Central memory CD8-positive, alpha-beta T cell (primary cell): Measurements from ENCODE around the gene DOHH.
A peak's percentile ranks its signal among the peaks of the same experiment; 100 is the strongest.
"Not testable (repeated sequence)": the region's sequence is repeated elsewhere in the genome, so short reads cannot be mapped to it uniquely, and the experiment has no call there.

ENCODE experiments used
- ATAC-seq: fragments of 150-1000 bp; cut with Tn5 transposase; replicated peaks from 2 replicates; pipeline ENCODE4 v1.10.0; 2022; ENCODE audit warnings: mild to moderate bottlenecking, moderate FRiP score, moderate number of reproducible peaks; ENCODE audit not compliant: poor library complexity, severe bottlenecking; ENCODE audit errors: extremely low read depth
- DNase-seq, 2 donors: peaks; one replicate each; pipeline ENCODE4 v3.0.0; 2021; ENCODE audit warnings: low spot score in 2 of 2
- H3K27ac Mint-ChIP-seq: one replicate; pipeline ENCODE4 v1.8.0; 2022; ENCODE audit warnings: low read depth, mild to moderate bottlenecking, moderate library complexity, mixed read lengths
- H3K27me3 Mint-ChIP-seq: one replicate; pipeline ENCODE4 v1.8.0; 2022; ENCODE audit warnings: mixed read lengths
- H3K36me3 Mint-ChIP-seq: one replicate; pipeline ENCODE4 v1.8.0; 2022; ENCODE audit warnings: mild to moderate bottlenecking, moderate library complexity, mixed read lengths; ENCODE audit not compliant: insufficient read depth
- H3K4me1 Mint-ChIP-seq: one replicate; pipeline ENCODE4 v1.8.0; 2022; ENCODE audit warnings: mixed read lengths
- H3K4me3 Mint-ChIP-seq: one replicate; pipeline ENCODE4 v1.8.0; 2022; ENCODE audit warnings: mild to moderate bottlenecking, moderate library complexity, mixed read lengths
- H3K9me3 Mint-ChIP-seq: one replicate; pipeline ENCODE4 v1.8.0; 2022; ENCODE audit warnings: mixed read lengths

The DOHH gene

DNA sequence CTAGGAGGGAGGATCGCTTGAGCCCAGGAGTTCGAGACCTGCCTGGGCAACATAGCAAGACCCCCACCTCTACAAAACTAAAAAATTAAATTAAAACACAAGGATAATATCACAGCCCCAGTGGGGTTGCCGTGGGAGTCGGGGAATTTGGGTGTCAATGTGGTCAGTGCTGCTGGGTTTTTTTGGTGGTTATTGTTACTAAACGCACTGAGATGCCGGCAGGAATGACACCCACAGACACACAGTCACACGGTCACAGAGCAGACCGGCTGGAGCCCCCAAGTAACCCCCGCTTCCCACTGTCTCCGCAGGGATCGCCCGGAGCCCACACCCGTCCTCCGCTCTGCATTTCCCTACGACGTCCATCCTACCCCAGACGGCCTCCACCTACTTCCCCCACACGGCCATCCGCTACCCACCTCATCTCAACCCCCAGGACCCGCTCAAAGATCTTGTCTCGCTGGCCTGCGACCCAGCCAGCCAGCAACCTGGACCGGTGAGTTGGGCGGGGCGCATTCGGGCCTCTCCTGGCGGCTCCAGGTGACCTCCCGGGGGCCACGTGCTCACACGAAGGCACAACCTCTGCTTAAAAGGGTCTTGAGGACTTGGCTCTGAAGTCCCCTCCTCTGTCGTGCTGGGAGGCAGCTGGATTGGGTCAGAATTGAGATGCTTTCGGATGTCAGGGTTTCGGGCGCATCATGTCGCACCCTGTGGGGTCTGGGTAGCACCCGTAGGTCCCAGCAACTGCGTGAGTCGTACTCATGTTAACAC, 48.1 kb downstream of the DOHH start:
- no peak for ATAC-seq

DNA sequence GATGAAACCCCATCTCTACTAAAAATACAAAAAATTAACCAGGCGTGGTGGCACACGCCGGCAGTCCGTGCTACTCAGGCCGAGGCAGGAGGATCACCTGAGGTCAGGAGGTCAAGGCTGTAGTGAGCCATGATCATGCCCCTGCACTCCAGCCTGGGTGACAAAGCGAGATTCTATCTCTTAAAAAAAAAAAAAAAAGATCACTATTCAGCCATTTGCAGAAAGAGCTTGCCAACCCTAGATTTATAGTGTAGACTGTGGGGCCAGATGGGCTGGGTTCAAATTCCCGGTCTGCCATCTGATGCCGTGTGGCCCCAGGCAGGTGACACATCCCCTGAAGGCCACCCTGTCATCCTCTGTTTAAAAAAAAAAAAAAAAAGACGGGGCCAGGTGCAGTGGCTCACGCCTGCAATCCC, 49.0 kb downstream of the DOHH start:
- Mint-ChIP-seq H3K9me3 (no peaks in the 10 kb centered on the region), H3K36me3 (peaks cover 9% of the 10 kb centered on the region), H3K27ac (no peak overlapping the region), H3K4me3 (no peak overlapping the region), H3K27me3 (no peaks in the 10 kb centered on the region), H3K4me1 (no peaks in the 10 kb centered on the region)
- DNase-seq = no peak
- ATAC-seq = no peak

More for the DNA sequence above, 48.1 kb downstream of the DOHH start:
- H3K27me3 Mint-ChIP-seq = no peaks in the 10 kb centered on the region
- no peaks in the 10 kb centered on the region for H3K9me3 Mint-ChIP-seq
- peaks cover 9% of the 10 kb centered on the region for H3K36me3 Mint-ChIP-seq
- H3K4me1 Mint-ChIP-seq = no peaks in the 10 kb centered on the region
- DNase-seq = no peak
- H3K27ac Mint-ChIP-seq = no peak overlapping the region
- H3K4me3 Mint-ChIP-seq = no peak overlapping the region

DNA sequence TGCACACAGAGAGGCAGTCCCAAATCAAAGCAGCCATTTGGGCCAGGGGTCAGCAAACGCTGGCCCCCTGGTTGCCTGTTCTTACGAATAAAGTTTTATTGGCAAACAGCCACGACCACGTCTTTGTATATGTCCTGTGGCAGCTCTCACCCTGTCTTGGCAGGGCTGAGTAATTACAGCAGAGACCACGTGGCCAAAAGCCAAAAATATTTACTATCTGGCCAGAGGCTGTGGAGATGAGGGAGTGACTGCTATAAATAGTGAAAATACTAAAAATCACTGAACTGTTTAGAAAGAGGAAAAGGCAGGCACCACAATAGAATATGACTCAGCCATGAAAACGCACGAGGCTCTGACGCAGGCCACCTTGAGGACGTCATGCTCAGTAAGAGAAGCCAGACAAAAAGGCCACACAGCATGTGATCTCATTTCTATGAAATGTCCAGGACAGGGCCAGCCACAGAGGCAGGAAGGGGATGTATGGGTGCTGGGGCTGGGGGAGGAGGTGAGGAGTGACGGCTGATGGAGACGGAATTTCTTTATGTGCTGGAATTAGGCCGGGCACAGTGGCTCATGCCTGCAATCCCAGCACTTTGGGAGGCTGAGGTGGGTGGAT, 49.6 kb downstream of the DOHH start:
- Mint-ChIP-seq H3K9me3 (no peaks in the 10 kb centered on the region), H3K27ac (no peak overlapping the region), H3K4me1 (no peaks in the 10 kb centered on the region), H3K27me3 (no peaks in the 10 kb centered on the region), H3K36me3 (peaks cover 9% of the 10 kb centered on the region), H3K4me3 (no peak overlapping the region)
- DNase-seq (no peak), ATAC-seq (no peak)

DNA sequence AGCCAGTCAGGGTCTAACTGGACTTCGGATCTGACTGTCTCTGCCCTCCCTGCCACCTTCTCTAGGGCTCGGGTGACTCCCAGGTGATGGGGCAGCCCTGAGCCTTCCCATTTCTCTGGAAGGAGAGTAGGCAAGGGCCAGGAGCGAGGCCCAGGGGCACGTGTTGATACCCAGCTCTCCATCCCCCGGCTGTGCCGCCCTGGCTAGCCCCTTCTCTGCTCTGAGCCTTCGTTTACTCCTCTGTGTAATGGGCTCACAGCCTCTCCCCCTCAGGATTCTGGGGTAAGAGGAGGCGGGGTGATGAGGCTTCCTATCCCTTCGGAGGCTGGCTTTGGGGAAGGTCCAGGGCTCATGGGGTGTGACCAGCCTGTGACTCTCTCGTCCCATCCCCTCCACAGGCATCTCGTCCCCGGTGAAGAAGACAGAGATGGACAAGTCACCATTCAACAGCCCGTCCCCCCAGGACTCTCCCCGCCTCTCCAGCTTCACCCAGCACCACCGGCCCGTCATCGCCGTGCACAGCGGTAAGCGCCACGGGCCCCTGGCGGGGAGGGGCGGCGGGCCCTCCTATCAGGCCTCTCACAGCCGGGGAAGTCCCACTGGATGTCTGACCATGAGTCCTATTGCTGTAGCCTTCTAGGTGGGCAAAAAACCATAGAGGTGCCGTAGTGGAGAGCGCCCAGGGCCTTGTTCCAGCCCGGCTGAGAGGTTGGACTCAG, 51.7 kb downstream of the DOHH start:
- Mint-ChIP-seq H3K27ac (no peak overlapping the region), H3K4me1 (peaks cover 3% of the 10 kb centered on the region), H3K4me3 (no peak overlapping the region), H3K9me3 (no peaks in the 10 kb centered on the region), H3K36me3 (peaks cover 6% of the 10 kb centered on the region), H3K27me3 (no peaks in the 10 kb centered on the region)
- no peak for DNase-seq
- ATAC-seq = no peak

DNA sequence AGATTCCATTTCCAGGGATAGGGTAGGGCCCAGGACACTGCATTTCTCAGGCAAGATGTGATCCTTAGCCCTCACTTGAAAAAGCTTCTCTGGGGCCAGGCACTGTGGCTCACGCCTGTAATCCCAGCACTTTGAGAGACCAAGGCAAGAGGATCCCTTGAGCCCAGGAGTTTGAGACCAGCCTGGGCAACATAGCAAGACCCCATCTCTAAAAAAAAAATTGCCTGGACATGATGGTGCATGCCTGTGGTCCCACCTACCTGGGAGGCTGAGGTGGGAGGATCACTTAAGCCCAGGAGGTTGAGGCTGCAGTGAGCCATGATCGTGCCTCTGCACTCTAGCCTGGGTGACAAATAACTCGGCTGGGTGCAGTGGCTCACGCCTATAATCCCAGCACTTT, 53.8 kb downstream of the DOHH start:
- H3K36me3 Mint-ChIP-seq, H3K4me3 Mint-ChIP-seq, DNase-seq, H3K4me1 Mint-ChIP-seq, H3K27me3 Mint-ChIP-seq, H3K27ac Mint-ChIP-seq, ATAC-seq, H3K9me3 Mint-ChIP-seq: not testable (repeated sequence)

DNA sequence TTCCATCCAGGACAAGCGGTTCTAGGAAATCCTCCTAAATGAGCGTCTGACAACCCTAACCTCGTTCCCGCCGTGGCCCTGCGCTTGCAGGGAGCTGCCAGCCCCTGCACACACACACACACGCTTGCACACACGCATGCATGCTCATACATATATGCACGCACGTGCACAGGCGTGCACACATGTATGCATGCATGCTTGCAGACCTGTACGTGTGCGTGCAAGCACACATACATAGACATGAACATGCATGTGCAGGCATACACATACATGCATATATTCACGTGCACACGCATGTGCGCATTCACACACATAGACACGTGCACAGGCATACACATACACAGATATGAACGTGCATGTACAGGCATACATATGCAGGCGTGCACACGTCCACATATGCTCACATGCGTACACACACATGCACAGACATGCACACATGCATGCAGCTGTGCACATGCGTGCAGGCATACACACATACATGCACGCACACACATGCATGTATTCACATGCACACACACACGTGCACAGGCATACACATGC, 55.7 kb downstream of the DOHH start:
- Mint-ChIP-seq H3K9me3 (no peaks in the 10 kb centered on the region), H3K36me3 (peaks cover 3% of the 10 kb centered on the region), H3K27ac (no peak overlapping the region), H3K4me3 (no peak overlapping the region), H3K27me3 (no peaks in the 10 kb centered on the region), H3K4me1 (peaks cover 8% of the 10 kb centered on the region)
- ATAC-seq (no peak), DNase-seq (no peak)

DNA sequence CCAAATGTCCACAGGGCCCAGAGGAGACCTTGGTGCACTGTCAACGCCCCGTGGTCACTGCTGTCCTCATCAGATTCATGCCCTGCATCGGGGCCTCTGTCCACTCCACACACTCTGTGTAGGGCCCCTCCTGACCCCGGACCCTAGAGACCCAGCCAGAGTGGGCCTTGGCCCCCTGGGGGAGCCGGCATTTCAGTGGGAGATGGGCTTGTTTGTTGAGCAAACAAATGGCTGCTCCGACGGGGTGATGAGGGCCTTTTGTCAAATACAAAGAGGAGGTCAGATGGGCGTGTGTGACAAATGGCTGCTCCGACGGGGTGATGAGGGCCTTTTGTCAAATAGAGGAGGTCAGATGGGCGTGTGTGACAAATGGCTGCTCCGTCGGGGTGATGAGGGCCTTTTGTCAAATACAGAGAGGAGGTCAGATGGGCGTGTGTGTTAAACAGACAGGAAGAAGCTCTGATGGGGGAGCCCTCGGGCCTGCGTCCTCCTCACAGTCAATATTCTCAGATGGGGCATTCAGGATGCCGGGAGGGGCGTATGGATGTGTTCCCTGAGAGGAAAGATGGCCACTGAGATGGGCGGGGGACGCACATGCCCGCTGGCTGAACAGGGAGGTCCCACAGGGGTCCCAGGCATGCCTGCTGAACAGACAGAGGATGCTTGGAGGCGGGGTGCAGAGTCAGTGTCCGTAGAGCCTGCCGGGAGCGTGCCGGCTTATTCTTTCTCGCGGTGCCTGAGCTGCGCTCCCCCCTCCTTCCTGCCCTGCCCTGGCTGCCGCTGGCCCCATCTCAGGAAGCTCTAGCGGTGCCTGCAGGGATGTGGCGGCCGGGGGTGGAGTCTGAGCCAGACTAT, 56.4 kb downstream of the DOHH start:
- peak overlapping the region; percentile 56 for H3K27ac Mint-ChIP-seq
- H3K4me1 Mint-ChIP-seq = peaks cover 8% of the 10 kb centered on the region
- DNase-seq (no peak), ATAC-seq (no peak)
- no peaks in the 10 kb centered on the region for H3K9me3 Mint-ChIP-seq
- peaks cover 2% of the 10 kb centered on the region for H3K36me3 Mint-ChIP-seq
- H3K4me3 Mint-ChIP-seq = no peak overlapping the region
- H3K27me3 Mint-ChIP-seq = no peaks in the 10 kb centered on the region

DNA sequence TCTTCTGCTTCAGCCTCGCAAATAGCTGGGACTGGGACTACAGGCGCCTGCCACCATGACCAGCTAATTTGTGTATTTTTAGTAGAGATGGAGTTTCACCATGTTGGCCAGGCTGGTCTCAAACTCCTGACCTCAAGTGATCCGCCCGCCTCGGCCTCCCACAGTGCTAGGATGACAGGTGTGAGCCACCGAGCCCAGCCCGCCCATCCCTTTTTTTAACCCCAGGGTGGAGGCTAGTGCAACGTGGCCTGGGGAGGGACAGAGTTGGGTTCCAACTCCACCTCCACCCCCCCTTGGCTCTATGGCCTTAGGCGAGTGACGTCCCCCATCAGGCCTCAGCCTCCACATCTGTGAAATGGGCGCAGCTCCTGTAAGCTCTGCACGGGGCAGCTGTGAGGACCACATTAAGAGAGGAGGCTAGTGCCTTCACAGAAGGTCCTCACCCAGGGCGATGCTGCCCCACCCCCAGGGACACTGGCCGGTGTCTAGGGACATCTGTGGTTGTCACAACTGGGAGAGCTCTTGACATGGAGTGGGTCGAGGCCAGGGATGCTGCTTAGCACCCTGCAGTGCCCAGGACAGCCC, 57.9 kb downstream of the DOHH start:
- no peak overlapping the region for H3K27ac Mint-ChIP-seq
- no peaks in the 10 kb centered on the region for H3K27me3 Mint-ChIP-seq
- H3K4me1 Mint-ChIP-seq = peaks cover 8% of the 10 kb centered on the region
- peaks cover 1% of the 10 kb centered on the region for H3K36me3 Mint-ChIP-seq
- ATAC-seq (no peak), DNase-seq (no peak)
- H3K4me3 Mint-ChIP-seq = no peak overlapping the region
- H3K9me3 Mint-ChIP-seq = no peaks in the 10 kb centered on the region

DNA sequence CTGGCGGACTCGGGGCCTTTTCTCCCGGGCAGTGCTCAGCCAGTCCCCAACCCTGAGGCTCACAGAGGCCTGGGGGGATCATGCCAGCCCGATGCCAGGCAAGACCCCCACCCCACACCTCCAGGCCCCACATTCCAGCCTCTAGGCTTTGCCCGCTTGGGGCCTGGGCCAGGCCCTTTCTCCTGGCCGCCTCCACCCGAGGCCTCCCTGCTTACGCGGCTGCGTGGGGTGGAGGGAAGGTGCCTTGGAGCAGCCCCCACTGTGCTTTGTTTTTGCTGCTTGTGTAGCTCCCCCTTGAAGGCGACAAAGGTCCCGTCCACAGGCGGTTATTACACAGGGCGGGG, 58.5 kb downstream of the DOHH start:
- no peak overlapping the region for H3K27ac Mint-ChIP-seq
- ATAC-seq (no peak), DNase-seq (no peak)
- H3K4me3 Mint-ChIP-seq = no peak overlapping the region
- H3K27me3 Mint-ChIP-seq = no peaks in the 10 kb centered on the region
- H3K9me3 Mint-ChIP-seq = no peaks in the 10 kb centered on the region
- peaks cover 1% of the 10 kb centered on the region for H3K36me3 Mint-ChIP-seq
- H3K4me1 Mint-ChIP-seq = peaks cover 8% of the 10 kb centered on the region

DNA sequence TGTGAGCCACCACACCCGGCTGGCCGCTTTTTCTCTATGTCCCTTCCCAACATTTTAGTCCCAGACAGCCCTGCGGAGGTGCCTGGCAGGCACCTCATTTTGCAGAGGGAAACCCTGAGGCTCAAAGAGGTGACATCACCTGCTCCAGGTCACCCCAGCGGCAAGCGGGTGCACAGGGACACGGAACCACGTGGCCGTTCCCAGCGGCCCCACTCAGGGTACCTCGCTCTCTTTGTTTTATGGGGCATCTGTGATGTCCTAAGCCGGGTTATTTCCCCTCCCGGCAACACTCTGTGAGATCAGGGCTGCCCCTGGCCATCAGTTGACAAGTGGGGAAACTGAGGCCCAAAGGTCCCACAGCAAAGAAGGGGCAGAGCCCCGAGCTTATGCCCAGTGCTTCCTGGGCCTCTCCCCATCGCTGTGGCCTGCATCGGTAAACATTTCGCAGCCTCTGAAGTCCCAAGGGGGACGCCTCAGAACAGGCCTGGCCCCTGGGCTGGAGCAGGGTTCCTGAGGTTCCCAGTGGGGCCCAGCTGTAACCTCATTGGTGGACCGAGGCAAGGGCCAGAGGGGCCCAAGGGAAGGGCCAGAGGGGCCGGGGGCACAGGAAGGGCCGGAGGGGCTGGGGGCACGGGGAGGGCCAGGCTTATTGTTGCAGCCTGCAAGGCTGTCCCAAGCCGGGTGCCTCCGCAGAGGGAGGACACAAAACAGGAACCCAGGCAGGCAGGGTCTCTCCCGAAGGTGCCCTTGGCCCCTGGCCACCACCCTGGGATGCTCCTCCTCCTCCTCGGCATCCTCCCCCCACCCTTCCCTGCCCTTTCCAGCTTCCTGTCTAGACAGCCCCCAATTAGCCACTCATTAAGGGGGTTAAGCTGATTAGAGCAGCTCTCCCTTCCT, 59.1 kb downstream of the DOHH start:
- DNase-seq = no peak
- Mint-ChIP-seq H3K36me3 (peaks cover 1% of the 10 kb centered on the region), H3K4me1 (peaks cover 8% of the 10 kb centered on the region), H3K27me3 (no peaks in the 10 kb centered on the region), H3K9me3 (no peaks in the 10 kb centered on the region), H3K4me3 (no peak overlapping the region), H3K27ac (no peak overlapping the region)
- no peak for ATAC-seq
